Mammary epithelial cell (primary cell): ENCODE results near the gene AVPR2.

Source experiments
- CTCF ChIP-seq, 2 donors: IDR thresholded peaks in 1 of 2; conservative IDR thresholded peaks in 1 of 2; 2 replicates each; pipeline ENCODE4 v1.5.1; 2011 to 2012; ENCODE audit warnings: inconsistent platforms in 2 of 2, low read length in 2 of 2, mild to moderate bottlenecking in 2 of 2, control low read depth in 1 of 2, low read depth in 1 of 2; ENCODE audit not compliant: insufficient read depth in 1 of 2; ENCODE audit errors: extremely low read depth in 1 of 2
- EZH2 ChIP-seq: IDR thresholded peaks from 2 replicates; pipeline ENCODE4 v1.6.1; 2012; ENCODE audit warnings: low read length, inconsistent platforms, borderline replicate concordance

- TF ChIP-seq EZH2 (no peak), CTCF (conservative IDR thresholded peaks at IDR 0.05 in 1 of 2, IDR thresholded peaks at IDR 0.05 in 1 of 2; ENCODE audit: extremely low read depth in 1 of 2, insufficient read depth in 1 of 2, low read depth in 1 of 2, low read length in 2 of 2) (no peak)
Measured at GRCh38 chrX:153930011-153930910, 25.8 kb downstream of the AVPR2 start.
